HepG2 (cell line): ENCODE data around the gene DNAJC24. TPM values are rescaled to one million over a fixed set of nuclear protein-coding genes. Genes with fewer than 3 reads are reported as not detected.

Source experiments
- ATAC-seq: fragments of 200-7000 bp; cut with Tn5 transposase; 3 replicates; pipeline ENCODE4 v1.9.1; 2020; ENCODE audit warnings: mild to moderate bottlenecking, moderate library complexity
- BruUV-seq: library from RNA; stranded (reverse); fragments of 400-500 nt; replicated peaks from 2 replicates; lab custom pipeline; 2021; lab: Mats Ljungman, UMichigan
- CTCF ChIA-PET: fragments of 300-600 bp; formaldehyde crosslinking; extraction: SDS; loops from one replicate; lab custom pipeline; 2021; ENCODE audit warnings: low total read pairs, inconsistent platforms, low intra/inter-chr PET ratio; lab: Yijun Ruan, JAX
- POLR2A ChIA-PET: fragments of 350-600 bp; sonication (Branson Sonifier 250); formaldehyde crosslinking; loops from one replicate; lab custom pipeline; 2020; ENCODE audit warnings: antibody characterized with exemption, inconsistent platforms; lab: Yijun Ruan, JAX
- DNase-seq: peaks from one replicate; pipeline ENCODE4 v3.0.0-alpha.2; 2015; ENCODE audit warnings: low spot score
- FAIRE-seq: peaks from 3 replicates; lab custom pipeline; 2011; peaks lifted over from hg19 to GRCh38; lab: Jason Lieb, UNC
- H2AFZ ChIP-seq: one replicate; pipeline ENCODE4 v1.6.1; 2011; ENCODE audit warnings: low read length, inconsistent platforms
- H3K27ac ChIP-seq: fragments of 300-600 bp; 3 replicates; pipeline ENCODE4 v1.8.0; 2011; ENCODE audit warnings: mixed run types, mild to moderate bottlenecking, mixed read lengths, low read length, inconsistent platforms; ENCODE audit not compliant: insufficient read depth; ENCODE audit errors: extremely low read length
- H3K27me3 ChIP-seq, 2 experiments: fragments of 200-600 bp in 1 of 2; 2 replicates in 1 of 2; 3 replicates in 1 of 2; pipeline versions ENCODE4 v1.6.0 to v1.8.0; 2011; ENCODE audit warnings: low read length in 2 of 2, mild to moderate bottlenecking in 2 of 2, moderate library complexity in 2 of 2, inconsistent platforms in 1 of 2; ENCODE audit not compliant: insufficient read depth in 2 of 2, control insufficient read depth in 1 of 2
- H3K36me3 ChIP-seq, 2 experiments: fragments of 200-600 bp in 1 of 2; replicated peaks in 1 of 2; 2 replicates in 1 of 2; 3 replicates in 1 of 2; pipeline versions ENCODE4 v1.5.1 to v1.8.0; 2011; ENCODE audit warnings: low read length in 2 of 2, inconsistent platforms in 1 of 2; ENCODE audit not compliant: insufficient read depth in 2 of 2, control insufficient read depth in 1 of 2
- H3K4me1 ChIP-seq: 2 replicates; pipeline ENCODE4 v1.5.1; 2012; ENCODE audit warnings: low read length, inconsistent platforms; ENCODE audit not compliant: insufficient read depth
- H3K4me2 ChIP-seq: 2 replicates; pipeline ENCODE4 v1.6.0; 2011; ENCODE audit warnings: low read depth, low read length, inconsistent platforms
- H3K4me3 ChIP-seq, 3 experiments: fragments of 200-600 bp in 1 of 3; sonication (generic), shearing (Covaris generic) in 1 of 3; replicated peaks in 1 of 3; 2 replicates each; pipeline ENCODE4 v1.5.1; 2011 to 2016; ENCODE audit warnings: low read length in 3 of 3, inconsistent platforms in 2 of 3, low read depth in 2 of 3, mild to moderate bottlenecking in 2 of 3, control low read depth in 1 of 3, mixed read lengths in 1 of 3; ENCODE audit not compliant: insufficient read depth in 1 of 3
- H3K79me2 ChIP-seq: one replicate; pipeline ENCODE4 v1.6.1; 2011; ENCODE audit warnings: low read length, inconsistent platforms; ENCODE audit not compliant: insufficient read depth
- H3K9ac ChIP-seq: 2 replicates; pipeline ENCODE4 v1.6.0; 2011; ENCODE audit warnings: mild to moderate bottlenecking, low read depth, low read length, inconsistent platforms; ENCODE audit not compliant: insufficient read depth
- H3K9me3 ChIP-seq: 2 replicates; pipeline ENCODE4 v1.5.1; 2012; ENCODE audit warnings: mild to moderate bottlenecking, low read length
- H4K20me1 ChIP-seq: 2 replicates; pipeline ENCODE4 v1.6.0; 2011; ENCODE audit warnings: inconsistent platforms, mild to moderate bottlenecking, low read length, moderate library complexity; ENCODE audit not compliant: insufficient read depth
- CEBPG ChIP-seq: IDR thresholded peaks from 2 replicates; pipeline ENCODE4 v1.6.1; 2016
- KDM3A ChIP-seq: IDR thresholded peaks from 2 replicates; pipeline ENCODE4 v1.6.1; 2018; ENCODE audit warnings: low read depth, missing compliant biosample characterization
- KMT2B ChIP-seq: IDR thresholded peaks from 2 replicates; pipeline ENCODE4 v1.6.1; 2016; ENCODE audit warnings: missing genetic modification reagents, missing compliant biosample characterization
- MAFF ChIP-seq: IDR thresholded peaks from 2 replicates; pipeline ENCODE4 v1.6.1; 2011; ENCODE audit warnings: low read depth, low read length, improper control_type of control experiment
- MAFK ChIP-seq, 2 experiments: IDR thresholded peaks in 1 of 2; conservative IDR thresholded peaks in 1 of 2; 2 replicates each; pipeline ENCODE4 v1.6.1; 2011; ENCODE audit warnings: improper control_type of control experiment in 2 of 2, low read length in 2 of 2
- POLR2AphosphoS2 ChIP-seq: IDR thresholded peaks from 2 replicates; pipeline ENCODE4 v1.6.1; 2011; ENCODE audit warnings: low read depth, low read length, improper control_type of control experiment
- TBX3 ChIP-seq: fragments of 450-650 bp; IDR thresholded peaks from 2 replicates; pipeline ENCODE4 v1.6.1; 2017; ENCODE audit warnings: antibody characterized with exemption, mild to moderate bottlenecking, inconsistent platforms, borderline replicate concordance
- ZNF264 ChIP-seq: sonication (generic); formaldehyde crosslinking; IDR thresholded peaks from 2 replicates; pipeline ENCODE4 v1.4.0; 2020; ENCODE audit warnings: missing genetic modification reagents
- ZNF331 ChIP-seq: sonication (generic); formaldehyde crosslinking; IDR thresholded peaks from 2 replicates; pipeline ENCODE4 v1.4.0; 2020; ENCODE audit warnings: missing genetic modification reagents
- WGBS: methylation state at CpG from one replicate; pipeline ENCODE4 v1.1.6; 2017; ENCODE audit warnings: low lambda C conversion rate; 5-methylcytosine and 5-hydroxymethylcytosine counted together
- in situ Hi-C: cut with HindIII; loops from 2 replicates; pipeline ENCODE4 v1.10.0; 2017; ENCODE audit warnings: low pct_unique_long_range_greater_than_20kb; ENCODE audit not compliant: extremely low pct_ligation_motif_present
- intact Hi-C: fragments of 100-400 bp; cut with micrococcal nuclease; formaldehyde crosslinking; loops from one replicate; pipeline ENCODE4 v1.10.0; 2022; ENCODE audit not compliant: unreplicated experiment
- polyA plus RNA-seq, 8 experiments: library from polyadenylated mRNA; depleted of rRNA in 3 of 8; stranded (reverse) in 7 of 8; unstranded in 1 of 8; fragments of >200 nt; fragmentation: Illumina TruSeq in 4 of 8; extraction: Trizol in 4 of 8; gene quantifications; 2 replicates each; pipeline versions ENCODE4 v1.2.1 to v1.2.3, GENCODE V29; 2011 to 2016; ENCODE audit warnings: low read depth in 4 of 8, missing spikeins in 1 of 8, mixed read lengths in 1 of 8; ENCODE audit not compliant: insufficient read depth in 1 of 8
- total RNA-seq, 5 experiments: library from RNA; depleted of rRNA; stranded (reverse); fragments of >200 nt; fragmentation: Illumina TruSeq; extraction: Trizol; gene quantifications; 2 replicates each; pipeline ENCODE4 v1.2.3, GENCODE V29; 2016; ENCODE audit warnings: low read depth in 1 of 5
- TF ChIP-seq, protein P1 (sequence below): IDR thresholded peaks from 2 replicates; pipeline ENCODE4 v1.6.1; 2016

The DNAJC24 gene
- total and polyA plus RNA-seq, 2 of the 13 experiments (the other 11 are each of a cell fraction or from before 2014, with no cell fraction given) = 10.5 to 13.7 TPM

DNA sequence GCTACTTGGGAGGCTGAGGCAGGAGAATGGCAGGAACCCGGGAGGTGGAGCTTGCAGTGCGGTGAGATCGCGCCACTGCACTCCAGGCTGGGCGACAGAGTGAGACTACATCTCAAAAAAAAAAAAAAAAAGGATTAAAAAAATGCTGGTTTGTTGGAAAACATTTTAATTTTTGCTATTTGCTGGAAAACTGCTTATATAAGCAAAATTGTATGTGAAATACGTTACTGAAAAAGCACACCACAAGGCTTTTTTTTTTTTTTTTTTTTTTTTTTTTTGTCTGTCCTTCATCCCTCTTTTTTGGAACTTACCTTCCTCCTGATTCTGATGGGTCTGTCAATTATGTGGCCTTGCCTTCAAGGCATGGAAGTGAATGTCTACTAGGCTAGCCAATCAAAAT lies 41.0 kb upstream of the DNAJC24 start:
- H3K9me3 ChIP-seq = no peaks in the 10 kb centered on the region
- H3K4me1 ChIP-seq = no peaks in the 10 kb centered on the region
- H3K27ac ChIP-seq = no peak overlapping the region
- H3K4me3 ChIP-seq = no peak overlapping the region
- no peak for DNase-seq
- no peak overlapping the region for H3K9ac ChIP-seq
- H2AFZ ChIP-seq = no peak overlapping the region
- BruUV-seq = no TSS peak
- no peaks in the 10 kb centered on the region for H3K36me3 ChIP-seq
- no peaks in the 10 kb centered on the region for H3K79me2 ChIP-seq
- POLR2A ChIA-PET = no interaction called here
- CTCF ChIA-PET = no interaction called here
- 56% methylated on average over 6 of the region's 6 CpGs for WGBS
- no peak overlapping the region for H3K4me2 ChIP-seq
- no peak for ATAC-seq
- TF ChIP-seq KDM3A (CRISPR knock-in tag) (no peak), MAFK (conservative IDR thresholded peaks at IDR 0.05 in 1 of 2, IDR thresholded peaks at IDR 0.05 in 1 of 2; ENCODE audit: low read length in 2 of 2) (peak; percentile 75 to 93), MAFF (peak; percentile 86)
- intact Hi-C loops = no loop called here
- no peaks in the 10 kb centered on the region for H4K20me1 ChIP-seq
- no peaks in the 10 kb centered on the region for H3K27me3 ChIP-seq
- in situ Hi-C loops = no loop called here
- FAIRE-seq = no peak

DNA sequence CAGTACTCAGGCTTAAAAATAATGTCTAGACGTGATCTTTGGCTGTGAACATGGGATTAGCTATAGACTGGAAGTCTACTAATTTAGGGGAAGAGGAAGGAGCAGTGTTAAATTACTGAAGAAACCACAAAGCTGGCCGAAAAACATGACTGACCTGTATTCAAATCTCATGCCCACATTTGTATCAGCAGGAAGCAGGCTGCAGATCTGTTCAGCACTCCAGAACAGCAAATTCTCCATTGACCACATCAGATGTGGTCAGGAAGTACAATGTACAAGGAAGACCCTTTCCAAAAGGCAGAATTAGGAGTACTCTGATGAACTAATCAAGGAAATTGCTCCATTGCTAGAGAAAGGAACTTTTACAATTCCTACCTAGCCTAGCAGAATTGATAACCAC lies 31.9 kb upstream of the DNAJC24 start:
- Histone ChIP-seq H4K20me1 (no peaks in the 10 kb centered on the region), H2AFZ (no peak overlapping the region), H3K4me2 (no peak overlapping the region), H3K27ac (no peak overlapping the region), H3K9me3 (no peaks in the 10 kb centered on the region), H3K36me3 (no peaks in the 10 kb centered on the region), H3K9ac (no peak overlapping the region), H3K27me3 (no peaks in the 10 kb centered on the region), H3K79me2 (no peaks in the 10 kb centered on the region)
- DNase-seq = no peak
- BruUV-seq = no TSS peak
- no peak for FAIRE-seq
- 3% methylated on average over 2 of the region's 2 CpGs for whole genome bisulfite sequencing
- POLR2A ChIA-PET = no interaction called here
- ATAC-seq = no peak
- CTCF ChIA-PET = no interaction called here
- no peak for TF ChIP-seq CEBPG
- TF ChIP-seq POLR2AphosphoS2 = no peak
- TF ChIP-seq, protein P1, sequence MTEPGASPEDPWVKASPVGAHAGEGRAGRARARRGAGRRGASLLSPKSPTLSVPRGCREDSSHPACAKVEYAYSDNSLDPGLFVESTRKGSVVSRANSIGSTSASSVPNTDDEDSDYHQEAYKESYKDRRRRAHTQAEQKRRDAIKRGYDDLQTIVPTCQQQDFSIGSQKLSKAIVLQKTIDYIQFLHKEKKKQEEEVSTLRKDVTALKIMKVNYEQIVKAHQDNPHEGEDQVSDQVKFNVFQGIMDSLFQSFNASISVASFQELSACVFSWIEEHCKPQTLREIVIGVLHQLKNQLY (CRISPR knock-in tag) = no peak
- TF ChIP-seq ZNF264 = no peak
- TF ChIP-seq KMT2B (CRISPR knock-in tag) = no peak
- TF ChIP-seq TBX3 = no peak
- no peak for TF ChIP-seq ZNF331
- TF ChIP-seq, all 625 proteins: peak for 0
- no peak overlapping the region for H3K4me3 ChIP-seq
- in situ Hi-C loops (no loop called here), intact Hi-C loops (no loop called here)
- no peaks in the 10 kb centered on the region for H3K4me1 ChIP-seq
